ENCODE results near the gene ZNF365. TPM values are rescaled to one million over a fixed set of nuclear protein-coding genes. Genes with fewer than 3 reads are reported as not detected.
A peak's percentile ranks its signal among the peaks of the same experiment; 100 is the strongest.

The ZNF365 gene
- total RNA-seq, 1 donor from 2014 or later = 6.0 TPM

DNA sequence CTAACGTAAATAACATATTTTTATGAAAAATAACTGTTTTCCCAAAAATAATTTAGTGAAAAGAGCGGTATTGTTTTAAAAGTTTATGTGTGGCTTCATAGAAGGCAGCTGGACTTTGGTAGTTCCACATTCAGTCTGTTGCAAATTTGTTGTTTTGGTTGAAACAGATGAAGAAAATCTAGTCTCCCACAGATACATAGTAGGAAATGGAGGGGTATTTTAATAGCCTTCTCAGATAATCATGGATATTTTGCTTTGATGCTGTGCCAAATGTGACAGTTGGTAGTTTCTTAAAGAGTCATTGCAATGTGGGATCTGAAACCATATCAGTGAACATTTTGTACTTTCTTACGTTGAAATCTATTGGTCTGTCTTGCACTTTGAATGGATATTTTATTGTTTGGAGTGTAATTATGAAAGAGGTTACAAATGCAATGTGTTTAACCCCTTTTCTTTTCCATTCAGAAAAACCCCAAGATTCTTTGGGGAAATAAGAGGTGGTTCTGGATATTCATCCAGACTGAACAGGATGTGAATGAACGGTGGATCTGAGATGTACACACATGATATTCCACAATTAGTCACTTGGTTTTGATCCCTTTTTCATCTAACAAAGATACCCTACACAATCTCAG is 10.4 kb downstream of the ZNF365 start:
- Mint-ChIP-seq H3K9me3 (ENCODE audit: low read depth) (no peaks in the 10 kb centered on the region), H3K4me1 (ENCODE audit: low read depth) (peaks cover 58% of the 10 kb centered on the region), H3K36me3 (ENCODE audit: low read depth) (peaks cover 8% of the 10 kb centered on the region), H3K4me3 (ENCODE audit: unreplicated experiment) (no peak overlapping the region), H3K27me3 (ENCODE audit: low read depth) (no peaks in the 10 kb centered on the region), H3K27ac (ENCODE audit: unreplicated experiment) (no peak overlapping the region)
- DNase-seq (ENCODE audit: low spot score) = no peak
- TF ChIP-seq, protein P1, sequence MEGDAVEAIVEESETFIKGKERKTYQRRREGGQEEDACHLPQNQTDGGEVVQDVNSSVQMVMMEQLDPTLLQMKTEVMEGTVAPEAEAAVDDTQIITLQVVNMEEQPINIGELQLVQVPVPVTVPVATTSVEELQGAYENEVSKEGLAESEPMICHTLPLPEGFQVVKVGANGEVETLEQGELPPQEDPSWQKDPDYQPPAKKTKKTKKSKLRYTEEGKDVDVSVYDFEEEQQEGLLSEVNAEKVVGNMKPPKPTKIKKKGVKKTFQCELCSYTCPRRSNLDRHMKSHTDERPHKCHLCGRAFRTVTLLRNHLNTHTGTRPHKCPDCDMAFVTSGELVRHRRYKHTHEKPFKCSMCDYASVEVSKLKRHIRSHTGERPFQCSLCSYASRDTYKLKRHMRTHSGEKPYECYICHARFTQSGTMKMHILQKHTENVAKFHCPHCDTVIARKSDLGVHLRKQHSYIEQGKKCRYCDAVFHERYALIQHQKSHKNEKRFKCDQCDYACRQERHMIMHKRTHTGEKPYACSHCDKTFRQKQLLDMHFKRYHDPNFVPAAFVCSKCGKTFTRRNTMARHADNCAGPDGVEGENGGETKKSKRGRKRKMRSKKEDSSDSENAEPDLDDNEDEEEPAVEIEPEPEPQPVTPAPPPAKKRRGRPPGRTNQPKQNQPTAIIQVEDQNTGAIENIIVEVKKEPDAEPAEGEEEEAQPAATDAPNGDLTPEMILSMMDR (IDR thresholded peaks at IDR 0.05) = no peak

DNA sequence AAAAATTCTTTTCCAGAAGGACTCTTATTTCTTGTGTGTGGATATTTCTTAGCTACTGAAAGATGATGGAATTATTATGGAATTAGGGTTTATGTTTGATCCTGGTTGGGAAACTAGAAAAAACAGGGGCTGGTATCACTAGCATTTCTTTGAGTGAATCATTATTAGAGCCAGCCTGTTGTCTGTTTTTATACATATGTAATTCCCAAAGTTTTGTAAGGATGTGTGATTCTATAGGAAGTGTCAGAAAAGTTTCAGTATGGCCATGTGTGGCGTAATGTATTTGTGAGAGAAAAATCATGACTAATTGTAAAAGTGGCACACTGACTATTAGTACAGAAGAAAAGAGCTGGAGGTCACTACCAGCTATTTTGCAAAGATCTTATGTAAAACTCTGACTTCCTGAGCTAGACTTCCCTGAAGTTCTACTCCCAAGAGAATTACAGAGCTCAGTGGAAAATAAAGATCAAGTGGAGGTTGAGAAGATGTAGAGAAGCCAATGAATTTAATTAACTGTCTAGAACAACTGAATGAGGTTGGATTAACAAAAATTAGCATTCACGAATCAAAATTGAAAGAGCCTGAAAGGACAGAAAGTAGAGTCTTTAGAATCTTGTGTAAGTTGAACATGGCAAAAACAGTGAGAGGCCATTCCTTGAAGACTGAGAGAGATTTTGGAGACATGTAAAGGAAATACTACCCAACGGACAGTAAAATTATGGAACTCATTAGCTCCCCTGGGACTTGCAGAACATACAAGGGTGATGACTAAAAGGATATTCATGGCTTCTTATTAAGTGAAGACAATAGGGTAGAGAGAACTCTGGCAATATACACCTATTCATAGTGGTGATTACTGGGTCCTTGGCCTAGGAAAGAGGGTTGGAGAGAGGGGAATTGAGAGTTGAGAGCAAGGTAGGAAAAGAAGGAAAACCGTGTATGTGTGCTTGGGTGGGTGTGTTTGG is 12.5 kb downstream of the ZNF365 start:
- Mint-ChIP-seq H3K36me3 (ENCODE audit: low read depth) (peaks cover 12% of the 10 kb centered on the region), H3K4me3 (ENCODE audit: unreplicated experiment) (no peak overlapping the region)

DNA sequence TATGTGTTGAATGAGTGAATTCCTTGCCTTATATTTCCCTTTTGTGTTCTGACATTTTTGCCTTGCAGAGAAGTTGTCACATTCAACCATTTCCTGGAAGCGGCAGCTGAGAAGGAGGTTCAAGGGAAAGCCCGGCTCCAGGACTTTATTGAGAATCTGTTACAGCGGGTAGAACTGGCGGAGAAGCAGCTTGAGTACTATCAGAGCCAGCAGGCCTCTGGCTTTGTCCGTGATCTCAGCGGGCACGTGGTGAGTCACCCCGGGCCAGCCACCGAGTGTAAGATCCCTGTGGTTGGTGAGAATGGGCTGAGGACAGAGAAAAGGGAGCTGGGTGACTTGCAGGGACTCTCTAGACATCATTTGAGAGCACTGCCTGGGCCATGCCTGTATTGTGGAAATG is 14.2 kb downstream of the ZNF365 start:
- Mint-ChIP-seq H3K36me3 (ENCODE audit: low read depth) (peaks cover 16% of the 10 kb centered on the region), H3K4me3 (ENCODE audit: unreplicated experiment) (no peak overlapping the region), H3K4me1 (ENCODE audit: low read depth) (peaks cover 37% of the 10 kb centered on the region), H3K27ac (ENCODE audit: unreplicated experiment) (no peak overlapping the region), H3K9me3 (ENCODE audit: low read depth) (peaks cover 12% of the 10 kb centered on the region), H3K27me3 (ENCODE audit: low read depth) (no peaks in the 10 kb centered on the region)
- TF ChIP-seq, protein P1 (IDR thresholded peaks at IDR 0.05) = no peak
- DNase-seq (ENCODE audit: low spot score) = no peak

More for the DNA sequence above, 12.5 kb downstream of the ZNF365 start:
- Mint-ChIP-seq H3K27me3 (ENCODE audit: low read depth) (no peaks in the 10 kb centered on the region), H3K9me3 (ENCODE audit: low read depth) (peaks cover 5% of the 10 kb centered on the region), H3K27ac (ENCODE audit: unreplicated experiment) (peak overlapping the region; percentile 46), H3K4me1 (ENCODE audit: low read depth) (peaks cover 42% of the 10 kb centered on the region)
- DNase-seq (ENCODE audit: low spot score) = no peak
- TF ChIP-seq, protein P1 (IDR thresholded peaks at IDR 0.05) = no peak

DNA sequence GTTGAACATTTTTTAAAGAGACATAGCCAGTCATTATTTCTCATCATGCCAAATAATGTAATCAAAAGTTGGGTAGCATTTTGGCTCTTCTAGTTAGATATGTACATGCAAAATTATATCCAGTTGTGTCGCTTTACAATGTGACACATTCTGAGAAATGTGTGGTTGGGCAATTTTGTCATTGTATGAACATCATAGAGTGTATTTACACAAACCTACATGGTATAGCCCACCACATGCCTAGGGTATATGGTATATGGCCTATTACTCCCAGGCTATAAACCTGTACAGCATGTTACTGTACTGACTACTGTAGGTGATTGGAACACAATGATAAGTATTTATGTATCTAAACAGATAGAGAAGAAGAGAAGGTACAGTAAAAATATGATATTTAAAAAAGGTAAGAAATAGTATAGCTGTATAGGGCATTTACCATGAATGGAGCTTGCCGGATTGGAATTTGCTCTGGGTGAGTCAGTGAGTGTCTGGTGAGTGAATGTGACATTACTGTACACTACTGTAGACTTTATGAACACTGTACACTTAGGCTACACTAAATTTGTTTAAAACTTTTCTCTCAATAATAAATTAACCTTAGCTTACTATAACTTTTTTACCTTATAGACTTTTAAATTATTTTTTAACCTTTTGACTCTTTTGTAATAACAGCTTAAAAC is 16.5 kb downstream of the ZNF365 start:
- Mint-ChIP-seq H3K27ac (ENCODE audit: unreplicated experiment) (no peak overlapping the region), H3K27me3 (ENCODE audit: low read depth) (no peaks in the 10 kb centered on the region), H3K9me3 (ENCODE audit: low read depth) (peaks cover 12% of the 10 kb centered on the region), H3K4me3 (ENCODE audit: unreplicated experiment) (no peak overlapping the region), H3K36me3 (ENCODE audit: low read depth) (peaks cover 21% of the 10 kb centered on the region), H3K4me1 (ENCODE audit: low read depth) (peaks cover 23% of the 10 kb centered on the region)
- DNase-seq (ENCODE audit: low spot score) = no peak
- TF ChIP-seq, protein P1 (IDR thresholded peaks at IDR 0.05) = no peak

DNA sequence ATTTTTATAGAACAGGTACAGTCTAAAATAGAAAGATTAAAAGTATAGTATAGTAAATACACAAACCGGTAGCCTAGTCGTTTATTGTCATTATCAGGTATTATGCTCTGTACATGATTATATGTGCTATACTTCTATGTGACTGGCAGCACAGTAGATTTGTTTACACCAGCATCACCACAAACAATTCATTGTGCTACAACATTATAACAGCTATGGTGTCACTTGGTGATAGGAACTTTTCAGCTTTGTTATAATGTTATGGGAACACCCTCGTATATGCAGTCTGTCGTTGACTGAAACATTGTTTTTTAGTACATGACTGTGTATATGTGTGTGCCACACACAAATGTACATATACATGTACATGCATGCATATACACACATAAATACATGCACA is 19.1 kb downstream of the ZNF365 start:
- H3K4me3 Mint-ChIP-seq (ENCODE audit: unreplicated experiment) = no peak overlapping the region
- no peaks in the 10 kb centered on the region for H3K27me3 Mint-ChIP-seq (ENCODE audit: low read depth)

More for the DNA sequence above, 19.1 kb downstream of the ZNF365 start:
- TF ChIP-seq, protein P1 (IDR thresholded peaks at IDR 0.05) = no peak
- Mint-ChIP-seq H3K27ac (ENCODE audit: unreplicated experiment) (no peak overlapping the region), H3K4me1 (ENCODE audit: low read depth) (peaks cover 4% of the 10 kb centered on the region), H3K9me3 (ENCODE audit: low read depth) (peaks cover 12% of the 10 kb centered on the region), H3K36me3 (ENCODE audit: low read depth) (peaks cover 23% of the 10 kb centered on the region)
- DNase-seq (ENCODE audit: low spot score) = no peak
